ENCODE measurements around the gene CTSE.

GRCh38 chr1:205970486-205970885 is 53.2 kb downstream of the CTSE start:
- TF ChIP-seq POLR2A (IDR thresholded peaks at IDR 0.05; ENCODE audit: low read depth, low read length) (no peak), TAF1 (IDR thresholded peaks at IDR 0.05; ENCODE audit: borderline replicate concordance, low read depth, low read length) (no peak)
